ENCODE data around the gene TSHZ2.

The TSHZ2 gene

GRCh38 chr20:52972190-52972937 is at the start of gene TSHZ2:
TSHZ2 (plus strand) TSS chr20:52972358; CDS start chr20:52973294, 936 bp downstream.
- DNase-seq (ENCODE audit: low spot score), result no peak
- TF ChIP-seq, protein P1, sequence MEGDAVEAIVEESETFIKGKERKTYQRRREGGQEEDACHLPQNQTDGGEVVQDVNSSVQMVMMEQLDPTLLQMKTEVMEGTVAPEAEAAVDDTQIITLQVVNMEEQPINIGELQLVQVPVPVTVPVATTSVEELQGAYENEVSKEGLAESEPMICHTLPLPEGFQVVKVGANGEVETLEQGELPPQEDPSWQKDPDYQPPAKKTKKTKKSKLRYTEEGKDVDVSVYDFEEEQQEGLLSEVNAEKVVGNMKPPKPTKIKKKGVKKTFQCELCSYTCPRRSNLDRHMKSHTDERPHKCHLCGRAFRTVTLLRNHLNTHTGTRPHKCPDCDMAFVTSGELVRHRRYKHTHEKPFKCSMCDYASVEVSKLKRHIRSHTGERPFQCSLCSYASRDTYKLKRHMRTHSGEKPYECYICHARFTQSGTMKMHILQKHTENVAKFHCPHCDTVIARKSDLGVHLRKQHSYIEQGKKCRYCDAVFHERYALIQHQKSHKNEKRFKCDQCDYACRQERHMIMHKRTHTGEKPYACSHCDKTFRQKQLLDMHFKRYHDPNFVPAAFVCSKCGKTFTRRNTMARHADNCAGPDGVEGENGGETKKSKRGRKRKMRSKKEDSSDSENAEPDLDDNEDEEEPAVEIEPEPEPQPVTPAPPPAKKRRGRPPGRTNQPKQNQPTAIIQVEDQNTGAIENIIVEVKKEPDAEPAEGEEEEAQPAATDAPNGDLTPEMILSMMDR (IDR thresholded peaks at IDR 0.05), result no peak
- Histone ChIP-seq H3K4me3 (peak within 1 kb of the TSS; percentile 70), H3K27ac (peak within 1 kb of the TSS in 1 of 2 donors; percentile 78)

DNA sequence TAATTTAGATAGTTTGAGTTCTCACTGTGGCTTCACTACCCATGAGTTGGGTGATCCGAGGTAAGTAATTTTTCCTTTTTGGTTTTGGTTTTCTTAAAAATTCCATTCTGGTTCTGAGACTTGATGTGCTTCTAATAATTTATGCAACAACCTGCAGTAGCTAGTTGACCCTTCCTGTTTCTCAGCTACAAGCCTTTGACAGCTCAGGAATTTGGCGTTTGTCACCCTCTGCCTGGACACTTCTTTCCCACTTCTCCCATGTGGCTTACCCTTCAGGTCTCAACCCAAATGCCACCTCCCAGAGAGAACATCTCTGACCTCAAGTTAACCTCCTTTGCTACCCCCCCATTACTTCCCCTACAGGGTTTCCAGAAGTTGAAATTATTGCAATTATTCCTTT is 49.7 kb upstream of the TSHZ2 start:
- H3K27ac ChIP-seq, result no peak overlapping the region
- no peak overlapping the region for H3K4me3 ChIP-seq
- TF ChIP-seq, protein P1 (IDR thresholded peaks at IDR 0.05), result no peak
- DNase-seq (ENCODE audit: low spot score), result no peak

DNA sequence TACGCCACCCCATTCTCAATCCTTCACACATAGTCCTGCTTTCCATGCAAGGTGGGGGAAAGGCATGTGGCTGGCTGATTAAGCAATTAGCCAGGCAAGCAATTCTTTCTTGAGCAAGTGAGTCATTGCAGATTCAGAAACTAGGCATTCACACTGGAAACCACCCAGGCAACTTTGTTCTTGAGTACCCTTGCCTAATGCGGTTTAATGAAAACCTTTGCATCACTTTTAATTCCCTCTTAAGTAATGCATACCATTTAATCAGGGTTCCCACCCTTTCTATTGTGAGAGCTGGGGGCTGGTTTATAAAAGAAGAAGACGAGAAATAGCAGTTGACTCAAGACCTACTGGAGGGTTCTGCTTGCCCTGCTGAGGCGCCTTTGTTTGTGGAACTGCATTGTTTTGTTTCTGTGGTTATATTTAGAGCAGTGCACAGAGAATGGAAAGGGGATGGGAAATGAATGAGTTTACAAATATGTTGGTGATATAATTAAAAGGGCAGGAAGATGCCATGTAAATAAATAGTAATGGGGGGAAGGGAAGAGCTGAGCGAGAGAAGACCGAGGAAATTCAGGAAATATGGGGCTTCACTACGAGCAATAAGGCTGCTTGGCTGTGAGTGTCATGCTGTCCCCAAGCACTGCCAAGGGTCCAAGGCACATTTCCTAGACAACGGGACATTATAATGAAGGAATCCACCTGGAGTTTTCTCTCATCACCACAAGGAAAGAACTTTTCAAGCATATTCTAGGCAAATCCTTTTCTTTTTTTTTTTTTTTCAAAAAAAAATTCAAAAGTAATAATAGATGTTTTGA is 48.8 kb upstream of the TSHZ2 start:
- DNase-seq (ENCODE audit: low spot score), result no peak
- Histone ChIP-seq H3K27ac (no peak overlapping the region), H3K4me3 (no peak overlapping the region)
- TF ChIP-seq, protein P1 (IDR thresholded peaks at IDR 0.05), result no peak

DNA sequence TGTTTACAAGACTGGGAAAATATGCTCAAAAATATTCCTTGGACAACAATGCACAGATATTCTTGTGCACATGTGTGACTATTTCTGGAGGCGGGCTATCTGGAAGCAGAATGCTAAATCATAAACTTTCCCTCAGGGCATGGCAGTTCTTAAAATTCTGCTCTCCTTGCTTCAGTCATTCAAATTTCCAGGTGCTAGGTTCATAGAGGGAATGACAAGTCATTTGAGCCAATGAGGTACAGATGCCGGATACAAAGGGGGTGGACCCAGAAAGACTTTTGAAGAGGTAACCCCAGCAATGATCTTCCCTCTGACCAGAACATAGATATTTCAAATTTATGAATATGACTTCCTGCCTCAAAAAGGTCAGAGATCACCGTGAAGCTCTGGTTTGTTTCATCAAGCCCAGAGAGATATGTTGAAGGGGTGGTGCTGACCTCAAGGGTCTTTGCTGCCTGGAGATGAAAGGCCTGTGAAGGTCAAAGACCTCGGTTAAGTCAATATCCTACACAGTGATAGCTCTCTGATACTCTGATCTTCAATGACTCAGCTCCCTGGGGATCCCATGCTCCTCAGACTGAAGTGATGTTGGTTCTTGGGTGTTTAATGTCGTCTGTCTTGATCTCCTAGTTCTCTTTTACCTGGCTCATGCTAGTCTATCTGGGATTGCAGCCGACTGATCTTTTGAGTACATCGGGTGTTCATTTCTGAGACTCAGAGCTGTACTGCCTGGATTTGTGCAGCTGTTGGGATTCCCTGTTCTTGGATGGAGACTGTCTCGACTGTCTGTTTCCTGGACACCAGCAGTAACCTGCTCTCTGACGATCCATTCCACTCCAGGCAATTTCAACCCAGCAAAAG is 47.5 kb upstream of the TSHZ2 start:
- Histone ChIP-seq H3K27ac (no peak overlapping the region), H3K4me3 (no peak overlapping the region)
- TF ChIP-seq, protein P1 (IDR thresholded peaks at IDR 0.05), result no peak
- DNase-seq (ENCODE audit: low spot score), result no peak

- H3K27ac ChIP-seq, result no peak overlapping the region
- TF ChIP-seq, protein P1 (IDR thresholded peaks at IDR 0.05), result no peak
- DNase-seq (ENCODE audit: low spot score), result no peak
- H3K4me3 ChIP-seq, result no peak overlapping the region
Observed at GRCh38 chr20:52926505-52926904, 45.7 kb upstream of the TSHZ2 start.

GRCh38 chr20:52933867-52934266 is 38.3 kb upstream of the TSHZ2 start:
- TF ChIP-seq, protein P1 (IDR thresholded peaks at IDR 0.05), result no peak

More at GRCh38 chr20:52933867-52934266, 38.3 kb upstream of the TSHZ2 start:
- Histone ChIP-seq H3K4me3 (no peak overlapping the region), H3K27ac (no peak overlapping the region)
- no peak for DNase-seq (ENCODE audit: low spot score)

Data from coronary artery (tissue), 2 donors.